BJ (cell line): ENCODE results near the gene C2orf76. TPM values are rescaled to one million over a fixed set of nuclear protein-coding genes. Genes with fewer than 3 reads are reported as not detected.

Experiments used
- CTCF ChIA-PET: fragments of 350-600 bp; formaldehyde crosslinking; extraction: SDS; loops from one replicate; lab custom pipeline; 2021; ENCODE audit warnings: antibody characterized with exemption, inconsistent platforms; lab: Yijun Ruan, JAX
- POLR2A ChIA-PET: fragments of 300-600 bp; sonication (Branson Sonifier 250); formaldehyde crosslinking; extraction: SDS; loops from one replicate; lab custom pipeline; 2021; ENCODE audit warnings: antibody characterized with exemption; lab: Charles Lee
- DNase-seq: peaks from one replicate; pipeline ENCODE4 v3.0.0-alpha.2; 2011; ENCODE audit warnings: low read depth
- H3K27me3 ChIP-seq: 2 replicates; pipeline ENCODE4 v1.6.0; 2011; ENCODE audit warnings: low read length; ENCODE audit not compliant: control insufficient read depth, insufficient read depth
- H3K36me3 ChIP-seq: 2 replicates; pipeline ENCODE4 v1.5.1; 2011; ENCODE audit warnings: low read length; ENCODE audit not compliant: control insufficient read depth, insufficient read depth
- H3K4me3 ChIP-seq: 2 replicates; pipeline ENCODE4 v1.5.1; 2011; ENCODE audit warnings: low read depth, mild to moderate bottlenecking, control low read depth, low read length
- polyA plus RNA-seq: library from polyadenylated mRNA; depleted of rRNA; stranded (reverse); fragments of >200 nt; gene quantifications from 2 replicates; pipeline ENCODE4 v1.2.3, GENCODE V29; 2011
- TF ChIP-seq, protein P1 (sequence below): IDR thresholded peaks from 2 replicates; pipeline ENCODE4 v1.5.1; 2011; ENCODE audit warnings: low read depth, mild to moderate bottlenecking, control low read depth, inconsistent platforms, low read length, moderate library complexity; ENCODE audit not compliant: insufficient read depth

Gene C2orf76
- polyA plus RNA-seq, 1 experiment = 7.0 TPM

DNA sequence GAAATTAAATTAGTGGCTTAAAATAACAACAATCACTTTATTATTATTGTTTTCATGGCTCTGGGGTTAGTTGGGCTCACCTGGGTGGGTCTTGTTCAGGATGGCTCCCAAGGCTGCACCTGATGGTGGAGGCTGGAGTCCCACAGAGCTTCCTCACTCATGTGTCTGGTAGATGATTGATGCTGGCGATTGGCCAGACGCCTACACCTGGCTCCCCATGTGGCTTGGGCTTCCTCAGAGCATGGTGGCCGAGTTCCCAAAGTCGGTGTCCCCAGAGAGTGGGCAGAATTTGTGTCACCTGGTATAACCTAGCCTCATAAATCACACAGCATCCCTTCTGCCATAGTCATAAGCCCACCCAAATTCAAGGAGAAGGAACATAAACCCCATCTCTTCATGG is 18.3 kb upstream of the C2orf76 start:
- DNase-seq = no peak
- TF ChIP-seq, protein P1, sequence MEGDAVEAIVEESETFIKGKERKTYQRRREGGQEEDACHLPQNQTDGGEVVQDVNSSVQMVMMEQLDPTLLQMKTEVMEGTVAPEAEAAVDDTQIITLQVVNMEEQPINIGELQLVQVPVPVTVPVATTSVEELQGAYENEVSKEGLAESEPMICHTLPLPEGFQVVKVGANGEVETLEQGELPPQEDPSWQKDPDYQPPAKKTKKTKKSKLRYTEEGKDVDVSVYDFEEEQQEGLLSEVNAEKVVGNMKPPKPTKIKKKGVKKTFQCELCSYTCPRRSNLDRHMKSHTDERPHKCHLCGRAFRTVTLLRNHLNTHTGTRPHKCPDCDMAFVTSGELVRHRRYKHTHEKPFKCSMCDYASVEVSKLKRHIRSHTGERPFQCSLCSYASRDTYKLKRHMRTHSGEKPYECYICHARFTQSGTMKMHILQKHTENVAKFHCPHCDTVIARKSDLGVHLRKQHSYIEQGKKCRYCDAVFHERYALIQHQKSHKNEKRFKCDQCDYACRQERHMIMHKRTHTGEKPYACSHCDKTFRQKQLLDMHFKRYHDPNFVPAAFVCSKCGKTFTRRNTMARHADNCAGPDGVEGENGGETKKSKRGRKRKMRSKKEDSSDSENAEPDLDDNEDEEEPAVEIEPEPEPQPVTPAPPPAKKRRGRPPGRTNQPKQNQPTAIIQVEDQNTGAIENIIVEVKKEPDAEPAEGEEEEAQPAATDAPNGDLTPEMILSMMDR = no peak
- CTCF ChIA-PET = no interaction called here
- no peaks in the 10 kb centered on the region for H3K36me3 ChIP-seq
- POLR2A ChIA-PET = no interaction called here
- peaks cover 1% of the 10 kb centered on the region for H3K27me3 ChIP-seq
- H3K4me3 ChIP-seq = no peak overlapping the region

DNA sequence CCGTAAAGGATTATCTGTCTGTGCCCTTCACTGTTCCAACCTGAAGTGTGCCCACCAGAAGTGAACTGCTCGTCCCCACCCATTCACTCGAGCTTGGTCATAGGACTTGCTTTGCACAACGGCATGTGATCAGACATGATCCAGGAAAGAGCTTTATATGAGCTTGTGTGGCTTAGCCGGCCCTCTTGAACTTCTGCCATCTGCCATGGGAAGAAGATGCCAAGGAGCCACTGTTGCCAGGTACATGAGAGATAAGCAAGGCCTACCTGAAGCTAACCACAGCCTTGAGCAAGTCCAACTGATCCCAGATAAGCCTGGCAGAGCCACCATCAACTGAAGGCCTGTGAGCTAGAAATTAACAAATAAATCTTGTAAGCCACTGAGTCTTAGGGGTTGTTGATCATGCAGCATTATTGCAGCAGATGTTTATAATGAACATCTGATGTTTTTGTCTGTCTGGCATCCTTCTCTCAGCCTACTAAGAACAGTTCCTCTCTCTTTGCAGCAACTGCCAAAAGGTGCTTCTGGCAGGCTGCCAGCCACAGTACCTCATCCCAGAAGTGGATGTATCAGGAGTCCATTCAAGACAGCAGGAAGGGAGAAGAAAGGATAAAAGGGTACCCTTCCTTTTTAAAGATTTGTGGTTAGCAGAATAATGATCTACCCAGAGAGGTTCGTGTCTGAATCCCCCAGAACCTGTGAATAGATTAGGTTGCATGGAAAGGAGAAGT is 16.9 kb upstream of the C2orf76 start:
- Histone ChIP-seq H3K36me3 (no peaks in the 10 kb centered on the region), H3K4me3 (no peak overlapping the region), H3K27me3 (peaks cover 1% of the 10 kb centered on the region)
- no peak for DNase-seq
- CTCF ChIA-PET = no interaction called here
- POLR2A ChIA-PET = no interaction called here
- TF ChIP-seq, protein P1 = no peak

DNA sequence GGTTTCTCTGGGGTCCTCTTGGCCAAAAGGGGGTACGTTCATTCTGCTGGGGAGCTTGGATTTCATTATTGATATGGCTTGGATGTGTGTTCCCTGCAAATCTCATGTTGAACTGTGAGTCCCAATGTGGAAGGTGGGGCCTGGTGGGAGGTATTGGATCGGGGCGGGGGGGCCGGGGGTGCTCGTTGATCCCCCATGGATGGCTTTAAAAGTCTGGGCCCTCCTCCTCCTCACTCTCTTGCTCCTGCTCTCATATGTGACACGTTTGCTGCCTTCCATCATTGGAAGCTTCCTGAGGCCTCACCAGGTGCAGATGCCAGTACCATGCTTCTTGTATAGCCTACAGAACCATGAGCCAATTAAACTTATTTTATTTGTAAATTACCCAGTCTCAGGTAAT is 11.9 kb upstream of the C2orf76 start:
- Histone ChIP-seq H3K36me3 (no peaks in the 10 kb centered on the region), H3K27me3 (peaks cover 4% of the 10 kb centered on the region; the same call in 1 of the 2 replicates), H3K4me3 (no peak overlapping the region)
- CTCF ChIA-PET = interaction anchor here (1.4 kb wide), 1 partner anchor 11 kb away, joined by 4 read pairs; the partner anchor contains the start of genes C2orf76 and DBI
- TF ChIP-seq, protein P1 = no peak
- no peak for DNase-seq
- POLR2A ChIA-PET = no interaction called here

DNA sequence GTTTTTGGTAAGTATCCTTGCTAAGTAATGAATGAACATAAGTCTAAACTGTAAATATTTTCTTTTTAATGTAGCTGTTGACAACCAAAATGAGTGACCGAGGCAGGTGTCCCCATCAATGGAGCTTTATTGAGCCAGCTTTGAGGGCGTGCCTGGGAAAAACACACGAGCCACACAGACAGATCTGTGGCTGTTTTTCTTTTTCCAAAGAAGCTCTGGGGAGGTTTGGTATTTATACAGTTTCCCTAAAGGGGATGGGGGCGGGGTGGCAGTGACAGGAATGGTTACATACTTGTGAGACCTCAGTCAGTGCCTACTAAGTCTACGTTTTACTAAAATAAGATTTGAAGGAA is 11.3 kb upstream of the C2orf76 start:
- Histone ChIP-seq H3K36me3 (peaks cover 3% of the 10 kb centered on the region), H3K27me3 (0 out of 2 replicates have a peak, but pooled peaks cover 2% of the 10 kb centered on the region), H3K4me3 (no peak overlapping the region)
- TF ChIP-seq, protein P1 = no peak
- ChIA-PET POLR2A (no interaction called here), CTCF (interaction anchor here (1.4 kb wide), 1 partner anchor 11 kb away, joined by 4 read pairs; the partner anchor contains the start of genes C2orf76 and DBI)
- no peak for DNase-seq

DNA sequence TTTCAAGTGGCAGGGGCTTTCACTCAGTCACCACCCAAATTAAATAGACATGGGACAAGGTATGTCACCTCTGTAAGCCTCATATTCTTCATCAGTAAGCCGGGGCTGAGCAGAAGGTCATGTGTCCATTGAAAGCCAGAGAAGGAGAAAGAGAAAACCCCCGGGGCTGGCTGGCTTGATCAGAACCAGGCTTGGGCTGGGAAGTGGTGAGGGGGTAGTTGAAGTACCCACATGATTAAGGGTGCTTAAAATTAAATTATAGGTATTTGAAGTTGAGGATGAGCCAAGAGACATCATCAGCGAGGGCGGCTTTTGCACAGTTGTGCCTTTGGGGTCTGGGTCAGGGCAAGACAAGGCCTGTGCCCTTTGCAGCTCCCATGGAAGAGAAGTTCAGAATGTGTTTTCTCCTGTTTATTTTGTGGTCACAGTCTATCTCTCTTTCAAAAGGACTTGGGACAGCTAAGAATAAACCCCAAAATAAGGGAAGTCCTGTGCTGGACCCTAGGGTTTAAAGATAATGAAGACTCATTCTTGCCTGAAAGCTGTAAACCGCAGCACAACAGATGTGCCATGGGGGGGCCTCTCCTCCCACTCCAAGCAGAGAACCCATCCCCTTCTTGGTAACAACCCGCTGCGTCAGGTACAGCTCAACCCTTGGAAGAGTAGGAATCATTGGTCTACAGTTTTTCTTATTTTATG is 10.8 kb upstream of the C2orf76 start:
- Histone ChIP-seq H3K36me3 (peaks cover 8% of the 10 kb centered on the region), H3K27me3 (0 out of 2 replicates have a peak, but pooled peaks cover 2% of the 10 kb centered on the region), H3K4me3 (no peak overlapping the region)
- CTCF ChIA-PET = interaction anchor here (1.4 kb wide), 1 partner anchor 10 kb away, joined by 4 read pairs; the partner anchor contains the start of genes C2orf76 and DBI
- no peak for DNase-seq
- POLR2A ChIA-PET = no interaction called here
- TF ChIP-seq, protein P1 = no peak
